CD14-positive monocyte (primary cell): ENCODE measurements around the gene PAEP. TPM values are rescaled to one million over a fixed set of nuclear protein-coding genes. Genes with fewer than 3 reads are reported as not detected.

Source experiments
- DNase-seq, 3 donors: peaks; one replicate each; pipeline ENCODE4 v3.0.0-alpha.2; 2011 to 2022
- H2AFZ ChIP-seq: 2 replicates; pipeline ENCODE4 v1.6.0; 2012; ENCODE audit warnings: mild to moderate bottlenecking, low read depth, low read length, inconsistent platforms; ENCODE audit not compliant: insufficient read depth, poor library complexity, severe bottlenecking
- H3K27ac ChIP-seq, 2 donors: 1 replicate in 1 of 2; 2 replicates in 1 of 2; pipeline ENCODE4 v1.5.1; 2012 to 2013; ENCODE audit warnings: low read length in 2 of 2, control low read depth in 1 of 2, inconsistent platforms in 1 of 2, low read depth in 1 of 2, mild to moderate bottlenecking in 1 of 2
- H3K27me3 ChIP-seq, 2 donors: one replicate each; pipeline versions ENCODE4 v1.6.0 to v1.6.1; 2011 to 2013; ENCODE audit warnings: low read length in 2 of 2; ENCODE audit not compliant: control insufficient read depth in 2 of 2, insufficient read depth in 2 of 2
- H3K36me3 ChIP-seq, 2 donors: replicated peaks in 1 of 2; 1 replicate in 1 of 2; 2 replicates in 1 of 2; pipeline versions ENCODE4 v1.5.1 to v1.6.1; 2012 to 2013; ENCODE audit warnings: low read length in 2 of 2, control low read depth in 1 of 2, inconsistent platforms in 1 of 2, mild to moderate bottlenecking in 1 of 2; ENCODE audit not compliant: insufficient read depth in 2 of 2, control insufficient read depth in 1 of 2
- H3K4me1 ChIP-seq, 2 donors: 1 replicate in 1 of 2; 2 replicates in 1 of 2; pipeline versions ENCODE4 v1.5.1 to v1.6.1; 2012 to 2013; ENCODE audit warnings: low read length in 2 of 2, control low read depth in 1 of 2, inconsistent platforms in 1 of 2, mild to moderate bottlenecking in 1 of 2, moderate library complexity in 1 of 2; ENCODE audit not compliant: insufficient read depth in 2 of 2, control insufficient read depth in 1 of 2
- H3K4me2 ChIP-seq: replicated peaks from 2 replicates; pipeline ENCODE3; 2012; ENCODE audit warnings: low read length, moderate library complexity, mild to moderate bottlenecking; ENCODE audit not compliant: poor library complexity, severe bottlenecking; ENCODE audit errors: extremely low read depth
- H3K4me3 ChIP-seq, 3 experiments: fragments of 200-600 bp in 1 of 3; sonication (generic) in 1 of 3; replicated peaks in 1 of 3; 1 replicate in 2 of 3; 2 replicates in 1 of 3; pipeline ENCODE4 v1.5.1; 2011 to 2013; ENCODE audit warnings: low read length in 3 of 3, mild to moderate bottlenecking in 3 of 3, control low read depth in 2 of 3, low read depth in 2 of 3, inconsistent platforms in 1 of 3, moderate library complexity in 1 of 3
- H3K79me2 ChIP-seq: 2 replicates; pipeline ENCODE4 v1.6.0; 2012; ENCODE audit warnings: mild to moderate bottlenecking, control low read depth, inconsistent platforms, low read length, moderate library complexity; ENCODE audit not compliant: insufficient read depth
- H3K9ac ChIP-seq: 2 replicates; pipeline ENCODE4 v1.6.0; 2017; ENCODE audit warnings: low read length, mild to moderate bottlenecking; ENCODE audit not compliant: insufficient read depth, poor library complexity, severe bottlenecking
- H3K9me3 ChIP-seq, 2 donors: replicated peaks in 1 of 2; 1 replicate in 1 of 2; 2 replicates in 1 of 2; pipeline versions ENCODE4 v1.5.1 to v1.6.1; 2012 to 2013; ENCODE audit warnings: low read length in 2 of 2, control low read depth in 1 of 2; ENCODE audit not compliant: control insufficient read depth in 1 of 2, insufficient read depth in 1 of 2
- H4K20me1 ChIP-seq: 2 replicates; pipeline ENCODE4 v1.6.0; 2012; ENCODE audit warnings: mild to moderate bottlenecking, low read length, control low read depth, moderate library complexity; ENCODE audit not compliant: insufficient read depth
- H3K27ac Mint-ChIP-seq, 7 donors: one replicate each; pipeline ENCODE4 v1.8.0; 2020; ENCODE audit warnings: mild to moderate bottlenecking in 7 of 7, mixed read lengths in 7 of 7, moderate library complexity in 6 of 7, inconsistent platforms in 2 of 7
- H3K27me3 Mint-ChIP-seq, 3 donors: one replicate each; pipeline ENCODE4 v1.8.0; 2021 to 2022; ENCODE audit warnings: low read depth in 3 of 3, mild to moderate bottlenecking in 3 of 3, mixed read lengths in 3 of 3, moderate library complexity in 3 of 3, inconsistent platforms in 1 of 3
- H3K36me3 Mint-ChIP-seq, 2 donors: one replicate each; pipeline ENCODE4 v1.8.0; 2020; ENCODE audit warnings: mixed read lengths in 2 of 2, inconsistent platforms in 1 of 2, mild to moderate bottlenecking in 1 of 2
- H3K4me1 Mint-ChIP-seq: one replicate; pipeline ENCODE4 v1.8.0; 2020; ENCODE audit warnings: mild to moderate bottlenecking, mixed read lengths
- H3K4me3 Mint-ChIP-seq, 2 donors: one replicate each; pipeline ENCODE4 v1.8.0; 2020; ENCODE audit warnings: mild to moderate bottlenecking in 2 of 2, mixed read lengths in 2 of 2, moderate library complexity in 1 of 2
- H3K9me3 Mint-ChIP-seq, 7 donors: one replicate each; pipeline ENCODE4 v1.8.0; 2020 to 2022; ENCODE audit warnings: mixed read lengths in 7 of 7, mild to moderate bottlenecking in 6 of 7, moderate library complexity in 6 of 7, inconsistent platforms in 2 of 7
- CTCF ChIP-seq: fragments of 200-600 bp; IDR thresholded peaks from one replicate; pipeline ENCODE4 v1.8.0; 2022; ENCODE audit warnings: antibody characterized with exemption, mild to moderate bottlenecking
- WGBS: methylation state at CpG from one replicate; pipeline ENCODE4 v1.1.5; 2013; ENCODE audit warnings: missing lambda C conversion rate; ENCODE audit not compliant: insufficient coverage; 5-methylcytosine and 5-hydroxymethylcytosine counted together
- intact Hi-C, 2 donors: fragments of 100-400 bp; cut with micrococcal nuclease; formaldehyde crosslinking; loops; one replicate each; pipeline versions ENCODE4 v1.15.0 to v1.15.1; 2023
- polyA plus RNA-seq, 3 donors: library from polyadenylated mRNA; depleted of rRNA in 1 of 3; unstranded in 2 of 3; stranded (reverse) in 1 of 3; fragments of 300-500 nt in 2 of 3; fragments of >200 nt in 1 of 3; fragmentation: Illumina TruSeq in 2 of 3; gene quantifications; 1 replicate in 2 of 3; 2 replicates in 1 of 3; pipeline ENCODE4 v1.2.3, GENCODE V29; 2012 to 2021

Gene PAEP
- polyA plus RNA-seq, 3 donors = not detected

DNA sequence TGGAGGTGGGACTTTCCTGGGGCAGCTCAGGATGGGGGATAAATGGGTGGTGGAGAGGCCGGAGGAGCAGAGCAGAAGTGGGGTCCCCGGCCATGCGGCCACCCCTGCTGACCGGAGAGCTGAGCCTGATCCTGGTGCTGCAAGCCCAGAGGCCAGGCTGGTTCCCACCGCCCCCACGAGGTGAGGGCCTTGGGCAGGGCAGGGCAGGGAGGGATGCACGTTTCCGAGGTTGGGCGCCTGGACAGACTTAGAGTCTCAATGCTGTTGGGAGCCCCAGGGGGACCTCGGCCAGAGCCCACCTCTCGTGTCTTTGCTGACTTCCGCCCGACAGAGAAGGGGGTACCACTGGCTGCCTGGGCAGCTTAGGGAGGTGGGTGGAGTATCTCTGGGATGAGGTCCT, 10.1 kb upstream of the PAEP start:
- Histone ChIP-seq H2AFZ (no peak overlapping the region), H4K20me1 (no peaks in the 10 kb centered on the region), H3K27me3 (no peaks in the 10 kb centered on the region), H3K9ac (no peak overlapping the region), H3K4me2 (no peak overlapping the region), H3K4me1 (no peaks in the 10 kb centered on the region), H3K27ac (no peak overlapping the region), H3K36me3 (no peaks in the 10 kb centered on the region), H3K79me2 (no peaks in the 10 kb centered on the region), H3K4me3 (no peak overlapping the region), H3K9me3 (no peaks in the 10 kb centered on the region)
- Mint-ChIP-seq H3K36me3 (no peaks in the 10 kb centered on the region), H3K4me1 (no peaks in the 10 kb centered on the region), H3K27me3 (peaks cover 0 to 5% (median 2%) of the 10 kb centered on the region in 3 donors), H3K4me3 (no peak overlapping the region), H3K27ac (no peak overlapping the region), H3K9me3 (peaks cover 0 to 3% (median 0%) of the 10 kb centered on the region in 7 donors)
- DNase-seq = no peak
- no peak for TF ChIP-seq CTCF
- WGBS = 97% methylated on average over 13 of the region's 13 CpGs
- intact Hi-C loops = no loop called here

DNA sequence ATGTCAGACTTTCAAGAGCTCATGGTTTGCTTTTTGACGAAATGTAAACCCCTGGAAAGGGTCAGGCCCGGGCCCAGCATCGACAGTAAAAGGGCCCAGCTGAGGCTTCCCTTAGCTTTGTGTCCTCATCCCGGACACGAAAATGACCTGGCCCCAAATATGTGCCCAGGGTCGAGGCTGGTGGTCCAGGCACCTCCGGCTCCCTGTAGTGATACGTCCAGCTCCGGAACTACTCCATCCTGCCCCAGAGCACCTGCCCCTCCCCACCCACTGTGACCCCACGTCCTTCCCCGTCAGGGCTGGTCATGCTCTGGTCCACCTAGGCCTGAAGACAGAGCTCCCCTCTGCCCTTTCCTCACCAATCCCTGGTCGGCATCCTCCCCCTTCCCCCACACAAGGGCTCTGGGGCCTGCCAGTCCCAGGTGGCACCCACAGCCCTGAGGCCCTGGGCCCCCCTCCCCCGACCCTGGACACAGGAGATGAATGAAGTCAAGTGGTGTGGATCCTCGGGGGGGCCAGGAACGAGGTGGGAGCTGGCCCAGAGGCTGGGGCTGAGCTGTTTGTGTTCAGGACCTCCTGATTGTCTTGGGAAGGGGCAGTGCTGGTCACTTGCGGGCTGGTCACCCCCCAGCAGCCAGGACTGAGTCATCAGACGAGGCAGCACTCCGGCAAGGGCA, 9.4 kb upstream of the PAEP start:
- Mint-ChIP-seq H3K27ac (no peak overlapping the region), H3K9me3 (peaks cover 0 to 3% (median 0%) of the 10 kb centered on the region in 7 donors), H3K36me3 (no peaks in the 10 kb centered on the region), H3K4me3 (no peak overlapping the region), H3K4me1 (no peaks in the 10 kb centered on the region), H3K27me3 (peaks cover 0 to 5% (median 2%) of the 10 kb centered on the region in 3 donors)
- H4K20me1 ChIP-seq = no peaks in the 10 kb centered on the region
- WGBS = 87% methylated on average over 12 of the region's 18 CpGs
- H3K4me3 ChIP-seq = no peak overlapping the region
- no peaks in the 10 kb centered on the region for H3K79me2 ChIP-seq
- no peak overlapping the region for H2AFZ ChIP-seq
- TF ChIP-seq CTCF = no peak
- no peak overlapping the region for H3K9ac ChIP-seq
- no peak overlapping the region for H3K4me2 ChIP-seq
- no peak overlapping the region for H3K27ac ChIP-seq
- no peak for DNase-seq
- no peaks in the 10 kb centered on the region for H3K4me1 ChIP-seq
- no peaks in the 10 kb centered on the region for H3K9me3 ChIP-seq
- no peaks in the 10 kb centered on the region for H3K27me3 ChIP-seq
- no peaks in the 10 kb centered on the region for H3K36me3 ChIP-seq
- intact Hi-C loops = no loop called here
